ENCODE results near the gene PNPT1. TPM values are rescaled to one million over a fixed set of nuclear protein-coding genes. Genes with fewer than 3 reads are reported as not detected.

The PNPT1 gene
- polyA plus RNA-seq, 1 donor from 2014 or later, result 23.4 TPM

GRCh38 chr2:55732854-55733253 lies 39.2 kb upstream of the PNPT1 start:
- no peak overlapping the region for H3K4me3 ChIP-seq (ENCODE audit: low read length)

GRCh38 chr2:55729136-55729685 lies 35.6 kb upstream of the PNPT1 start:
- Histone ChIP-seq H3F3A (ENCODE audit: insufficient read depth, low read length, poor library complexity, severe bottlenecking) (no peaks in the 10 kb centered on the region), H3K4me2 (ENCODE audit: low read length) (no peak overlapping the region), H4K20me1 (ENCODE audit: insufficient read depth) (no peaks in the 10 kb centered on the region), H3K9me3 (ENCODE audit: low read length) (no peaks in the 10 kb centered on the region), H3K9me2 (ENCODE audit: insufficient read depth, low read length) (no peaks in the 10 kb centered on the region), H3K36me3 (ENCODE audit: insufficient read depth, low read length) (no peaks in the 10 kb centered on the region), H3K4me3 (ENCODE audit: low read length) (no peak overlapping the region), H3K79me2 (replicated peaks; ENCODE audit: insufficient read depth, low read length) (no peaks in the 10 kb centered on the region), H3K27ac (ENCODE audit: low read length) (no peak overlapping the region), H2AFZ (ENCODE audit: low read depth, low read length) (no peak overlapping the region), H3K9ac (ENCODE audit: low read length) (no peak overlapping the region), H3K27me3 (ENCODE audit: insufficient read depth, low read depth, low read length) (no peaks in the 10 kb centered on the region)
- TF ChIP-seq CTCF (IDR thresholded peaks at IDR 0.05; ENCODE audit: poor library complexity, severe bottlenecking) (no peak), MXI1 (conservative IDR thresholded peaks at IDR 0.05; ENCODE audit: poor library complexity, severe bottlenecking) (no peak), SMC3 (conservative IDR thresholded peaks at IDR 0.05; ENCODE audit: poor library complexity) (no peak), POLR2AphosphoS5 (IDR thresholded peaks at IDR 0.05) (no peak), TAF1 (IDR thresholded peaks at IDR 0.05; ENCODE audit: low read depth) (no peak), EZH2 (IDR thresholded peaks at IDR 0.05; ENCODE audit: borderline replicate concordance, insufficient read depth, low read length, poor library complexity, severe bottlenecking) (no peak), RAD21 (conservative IDR thresholded peaks at IDR 0.05) (no peak), EP300 (conservative IDR thresholded peaks at IDR 0.05; ENCODE audit: poor library complexity, severe bottlenecking) (no peak)
- TF ChIP-seq, protein P1, sequence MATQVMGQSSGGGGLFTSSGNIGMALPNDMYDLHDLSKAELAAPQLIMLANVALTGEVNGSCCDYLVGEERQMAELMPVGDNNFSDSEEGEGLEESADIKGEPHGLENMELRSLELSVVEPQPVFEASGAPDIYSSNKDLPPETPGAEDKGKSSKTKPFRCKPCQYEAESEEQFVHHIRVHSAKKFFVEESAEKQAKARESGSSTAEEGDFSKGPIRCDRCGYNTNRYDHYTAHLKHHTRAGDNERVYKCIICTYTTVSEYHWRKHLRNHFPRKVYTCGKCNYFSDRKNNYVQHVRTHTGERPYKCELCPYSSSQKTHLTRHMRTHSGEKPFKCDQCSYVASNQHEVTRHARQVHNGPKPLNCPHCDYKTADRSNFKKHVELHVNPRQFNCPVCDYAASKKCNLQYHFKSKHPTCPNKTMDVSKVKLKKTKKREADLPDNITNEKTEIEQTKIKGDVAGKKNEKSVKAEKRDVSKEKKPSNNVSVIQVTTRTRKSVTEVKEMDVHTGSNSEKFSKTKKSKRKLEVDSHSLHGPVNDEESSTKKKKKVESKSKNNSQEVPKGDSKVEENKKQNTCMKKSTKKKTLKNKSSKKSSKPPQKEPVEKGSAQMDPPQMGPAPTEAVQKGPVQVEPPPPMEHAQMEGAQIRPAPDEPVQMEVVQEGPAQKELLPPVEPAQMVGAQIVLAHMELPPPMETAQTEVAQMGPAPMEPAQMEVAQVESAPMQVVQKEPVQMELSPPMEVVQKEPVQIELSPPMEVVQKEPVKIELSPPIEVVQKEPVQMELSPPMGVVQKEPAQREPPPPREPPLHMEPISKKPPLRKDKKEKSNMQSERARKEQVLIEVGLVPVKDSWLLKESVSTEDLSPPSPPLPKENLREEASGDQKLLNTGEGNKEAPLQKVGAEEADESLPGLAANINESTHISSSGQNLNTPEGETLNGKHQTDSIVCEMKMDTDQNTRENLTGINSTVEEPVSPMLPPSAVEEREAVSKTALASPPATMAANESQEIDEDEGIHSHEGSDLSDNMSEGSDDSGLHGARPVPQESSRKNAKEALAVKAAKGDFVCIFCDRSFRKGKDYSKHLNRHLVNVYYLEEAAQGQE (IDR thresholded peaks at IDR 0.05; ENCODE audit: borderline replicate concordance), result no peak

More at GRCh38 chr2:55732854-55733253, 39.2 kb upstream of the PNPT1 start:
- no peaks in the 10 kb centered on the region for H4K20me1 ChIP-seq (ENCODE audit: insufficient read depth)
- H3K9ac ChIP-seq (ENCODE audit: low read length), result no peak overlapping the region
- no peaks in the 10 kb centered on the region for H3K27me3 ChIP-seq (ENCODE audit: insufficient read depth, low read depth, low read length)
- no peak overlapping the region for H2AFZ ChIP-seq (ENCODE audit: low read depth, low read length)
- no peaks in the 10 kb centered on the region for H3K36me3 ChIP-seq (ENCODE audit: insufficient read depth, low read length)
- no peak overlapping the region for H3K27ac ChIP-seq (ENCODE audit: low read length)
- no peaks in the 10 kb centered on the region for H3K79me2 ChIP-seq (replicated peaks; ENCODE audit: insufficient read depth, low read length)
- H3K9me3 ChIP-seq (ENCODE audit: low read length), result no peaks in the 10 kb centered on the region
- H3F3A ChIP-seq (ENCODE audit: insufficient read depth, low read length, poor library complexity, severe bottlenecking), result no peaks in the 10 kb centered on the region
- TF ChIP-seq, protein P1 (IDR thresholded peaks at IDR 0.05; ENCODE audit: borderline replicate concordance), result no peak
- no peak for TF ChIP-seq POLR2AphosphoS5 (IDR thresholded peaks at IDR 0.05)
- no peak for TF ChIP-seq RAD21 (conservative IDR thresholded peaks at IDR 0.05)
- no peak for TF ChIP-seq EP300 (conservative IDR thresholded peaks at IDR 0.05; ENCODE audit: poor library complexity, severe bottlenecking)
- H3K9me2 ChIP-seq (ENCODE audit: insufficient read depth, low read length), result no peaks in the 10 kb centered on the region
- H3K4me2 ChIP-seq (ENCODE audit: low read length), result no peak overlapping the region
